ENCODE data around the gene ASIC1.
A peak's percentile ranks its signal among the peaks of the same experiment; 100 is the strongest.

The ASIC1 gene

GRCh38 chr12:50110127-50110761 is 52.8 kb downstream of the ASIC1 start:
- no peak for DNase-seq

- no peak for DNase-seq
Observed at GRCh38 chr12:50110762-50111351, 53.5 kb downstream of the ASIC1 start.

GRCh38 chr12:50111395-50111692 is 53.9 kb downstream of the ASIC1 start:
- DNase-seq = no peak

- peak; percentile 98 for DNase-seq
Observed at GRCh38 chr12:50111693-50112455, 54.5 kb downstream of the ASIC1 start, which contains the start of gene COX14. TSS of gene COX14 (plus strand) at chr12:50112236. CDS start at chr12:50120044, 7,808 bp downstream.

GRCh38 chr12:50112456-50113218 is 55.2 kb downstream of the ASIC1 start:
- DNase-seq = no peak

GRCh38 chr12:50117057-50117622 is 59.7 kb downstream of the ASIC1 start:
- no peak for DNase-seq

- DNase-seq = no peak
Observed at GRCh38 chr12:50119387-50119786, 62.0 kb downstream of the ASIC1 start.

GRCh38 chr12:50120521-50120920 is 63.1 kb downstream of the ASIC1 start:
- no peak for DNase-seq

- no peak for DNase-seq
Observed at GRCh38 chr12:50120953-50121352, 63.6 kb downstream of the ASIC1 start.

- DNase-seq = no peak
Observed at GRCh38 chr12:50121641-50122040, 64.2 kb downstream of the ASIC1 start.

- DNase-seq = no peak
Observed at GRCh38 chr12:50123203-50123602, 65.8 kb downstream of the ASIC1 start.

- no peak for DNase-seq
Observed at GRCh38 chr12:50127546-50127945, 70.2 kb downstream of the ASIC1 start.

GRCh38 chr12:50129290-50129689 is 71.9 kb downstream of the ASIC1 start:
- no peak for DNase-seq

GRCh38 chr12:50132505-50133135 is 75.2 kb downstream of the ASIC1 start:
- no peak for DNase-seq
